Middle frontal gyrus (tissue), 1 donor: ENCODE data around the gene ZCCHC24.
"Not testable (repeated sequence)": the region's sequence is repeated elsewhere in the genome, so short reads cannot be mapped to it uniquely, and the experiment has no call there.

Experiments
- DNase-seq: peaks from one replicate; pipeline ENCODE4 v3.0.0-alpha.2; 2015; ENCODE audit warnings: low spot score; ENCODE audit errors: extremely low spot score

ZCCHC24 gene

DNA sequence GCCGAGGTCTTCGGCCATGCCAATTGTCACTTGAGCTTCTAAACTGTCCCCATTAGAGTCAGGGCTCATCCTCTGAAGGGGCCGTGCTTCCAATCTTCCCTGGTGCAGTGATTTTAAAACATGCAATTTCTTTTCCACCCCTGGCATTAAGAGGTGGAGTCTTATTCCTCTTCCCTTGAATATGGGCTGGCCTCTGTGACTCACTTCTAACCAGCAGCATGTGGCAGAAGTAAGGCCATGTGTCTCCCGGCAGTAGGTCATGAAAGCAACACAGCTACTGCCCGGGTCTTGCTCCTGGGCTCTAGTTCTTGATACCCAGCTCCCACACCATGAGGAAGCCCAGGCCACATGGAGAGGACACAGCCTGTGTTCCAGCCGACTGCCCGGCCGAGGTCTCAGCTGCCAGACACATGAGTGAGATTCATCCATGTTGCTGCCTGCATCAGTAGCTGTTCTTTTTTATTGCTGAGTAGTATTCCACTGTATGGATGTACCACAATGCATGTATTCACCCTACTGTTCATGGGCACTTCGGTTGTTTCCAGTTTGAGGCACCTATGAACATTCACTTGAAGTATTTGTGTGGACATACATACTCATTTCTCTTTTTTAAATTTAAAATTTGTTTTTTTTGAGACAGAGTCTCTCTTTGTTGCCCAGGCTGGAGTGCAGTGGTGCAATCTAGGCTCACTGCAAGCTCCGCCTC, 112.7 kb downstream of the ZCCHC24 start:
- not testable (repeated sequence) for DNase-seq
